CD1c-positive myeloid dendritic cell (primary cell): Measurements from ENCODE around the gene FOXR1.

ENCODE experiments used
- DNase-seq: peaks from one replicate; pipeline ENCODE4 v3.0.0-alpha.2; 2016; ENCODE audit errors: extremely low spot score

The FOXR1 gene

GRCh38 chr11:119026970-119027369 is 55.4 kb downstream of the FOXR1 start:
- no peak for DNase-seq

- no peak for DNase-seq
Observed at GRCh38 chr11:119027561-119028345, 56.2 kb downstream of the FOXR1 start.

- DNase-seq, result no peak
Observed at GRCh38 chr11:119028346-119029068, 56.9 kb downstream of the FOXR1 start.

- DNase-seq, result no peak
Observed at GRCh38 chr11:119029069-119029339, 57.4 kb downstream of the FOXR1 start.

GRCh38 chr11:119029340-119030028 is 57.9 kb downstream of the FOXR1 start:
- peak; percentile 25 for DNase-seq

GRCh38 chr11:119030029-119030328 is 58.4 kb downstream of the FOXR1 start:
- DNase-seq, result no peak

- DNase-seq, result peak; percentile 98
Observed at GRCh38 chr11:119030329-119031047, 58.9 kb downstream of the FOXR1 start, which contains the start of gene SLC37A4. TSS of gene SLC37A4 (minus strand) at chr11:119030877.
